Dermis blood vessel endothelial cell (primary cell): ENCODE results near the gene ARHGAP10. TPM values are rescaled to one million over a fixed set of nuclear protein-coding genes. Genes with fewer than 3 reads are reported as not detected.
"Not testable (repeated sequence)": the region's sequence is repeated elsewhere in the genome, so short reads cannot be mapped to it uniquely, and the experiment has no call there.

Source experiments
- DNase-seq: peaks from one replicate; pipeline ENCODE4 v3.0.0; 2010
- total RNA-seq: library from RNA; depleted of rRNA; stranded (reverse); fragments of >200 nt; gene quantifications from 2 replicates; pipeline ENCODE4 v1.2.3, GENCODE V29; 2014

Gene ARHGAP10
- total RNA-seq, 1 donor from 2014 or later: 14.6 TPM

DNA sequence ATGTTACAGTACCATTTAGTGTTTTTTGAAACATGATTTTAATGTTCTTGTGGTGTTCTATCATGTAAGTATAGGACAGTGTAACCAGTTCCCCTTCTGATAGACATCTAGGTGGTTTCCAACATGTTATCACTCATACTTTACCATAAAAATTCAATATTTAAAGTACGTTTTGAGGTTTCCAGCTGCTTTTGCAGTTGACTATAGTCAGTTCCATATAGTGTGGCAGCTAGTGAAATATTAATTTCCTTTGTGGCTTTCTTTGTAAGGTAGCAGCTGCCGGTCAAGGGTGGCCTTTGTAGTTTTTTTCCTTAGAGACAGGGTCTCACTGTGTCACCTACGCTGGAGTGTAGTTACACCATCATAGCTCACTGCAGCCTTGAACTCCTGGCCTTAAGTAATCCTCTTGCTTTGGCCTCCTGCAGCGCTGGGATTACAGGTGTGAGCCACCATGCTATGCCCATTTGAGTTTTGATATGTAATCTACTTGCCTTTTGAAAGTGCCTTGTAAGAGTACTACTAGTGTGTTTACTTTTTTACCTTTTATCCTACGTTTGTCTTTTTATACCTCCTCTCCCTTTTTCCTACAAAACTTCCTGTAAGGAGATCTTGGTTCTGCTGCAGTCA, 63.0 kb downstream of the ARHGAP10 start:
- DNase-seq: no peak

DNA sequence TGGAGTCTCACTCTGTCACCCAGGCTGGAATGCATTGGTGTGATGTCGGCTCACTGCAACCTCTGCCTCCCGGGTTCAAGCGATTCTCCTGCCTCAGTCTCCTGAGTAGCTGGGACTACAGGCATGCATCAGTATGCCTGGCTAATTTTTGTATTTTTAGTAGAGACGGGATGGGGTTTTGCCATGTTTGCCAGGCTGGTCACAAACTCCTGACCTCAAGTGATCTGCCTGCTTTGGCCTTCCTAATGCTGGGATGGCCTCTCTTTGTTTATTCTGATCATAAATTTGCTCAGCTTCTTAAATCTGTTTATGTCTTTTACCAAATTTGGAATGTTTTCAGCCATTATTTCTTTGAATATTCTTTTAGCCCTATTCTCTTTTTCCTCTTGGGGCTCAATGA, 67.2 kb downstream of the ARHGAP10 start:
- DNase-seq: not testable (repeated sequence)

DNA sequence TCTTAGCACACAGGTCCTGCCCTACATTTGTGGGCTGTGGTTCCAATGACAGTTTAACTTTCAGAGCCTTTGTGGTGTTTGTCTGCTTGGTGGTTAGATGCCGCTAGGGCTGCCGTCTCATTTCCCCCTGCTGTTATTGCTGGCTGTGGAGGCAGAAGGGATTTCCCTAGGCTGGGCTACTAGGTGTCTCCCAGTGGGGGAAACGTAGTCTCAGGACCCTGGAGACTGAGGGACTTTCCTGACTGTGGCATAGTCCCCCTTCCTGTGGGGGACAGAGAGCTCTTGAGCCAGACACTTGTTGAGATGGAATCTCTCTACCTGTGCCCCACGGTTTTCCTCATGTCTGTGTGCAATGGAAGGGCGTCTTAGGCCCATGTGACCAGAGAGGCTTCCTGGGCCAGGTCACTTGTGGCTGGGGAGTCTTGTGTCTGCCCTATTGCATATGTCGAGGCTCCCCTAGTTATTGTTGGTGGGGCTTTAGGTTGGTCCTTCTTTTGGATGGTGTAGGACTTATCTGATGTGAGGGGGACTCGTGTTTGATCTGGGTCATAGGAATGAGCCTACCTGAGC, 68.2 kb downstream of the ARHGAP10 start:
- peak; percentile 36 for DNase-seq

DNA sequence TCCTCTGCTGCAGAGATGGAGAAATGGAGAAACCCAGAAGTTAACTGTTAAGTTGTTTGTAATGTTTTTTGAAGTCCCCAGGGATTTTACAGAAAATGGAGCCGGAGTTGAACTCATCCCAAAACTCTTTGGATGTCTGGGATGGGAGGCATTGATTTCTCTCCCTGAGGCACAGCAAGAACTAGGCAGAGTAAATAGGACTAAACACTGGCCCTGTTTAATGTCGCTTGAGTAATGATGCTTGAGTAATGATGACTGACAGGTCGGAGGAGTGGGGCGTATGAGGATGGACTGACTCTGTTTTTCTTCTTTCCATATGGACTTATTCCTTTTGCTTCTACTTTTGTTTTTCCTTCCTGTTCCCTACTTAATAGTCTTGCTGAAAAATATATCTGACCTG, 69.9 kb downstream of the ARHGAP10 start:
- no peak for DNase-seq

DNA sequence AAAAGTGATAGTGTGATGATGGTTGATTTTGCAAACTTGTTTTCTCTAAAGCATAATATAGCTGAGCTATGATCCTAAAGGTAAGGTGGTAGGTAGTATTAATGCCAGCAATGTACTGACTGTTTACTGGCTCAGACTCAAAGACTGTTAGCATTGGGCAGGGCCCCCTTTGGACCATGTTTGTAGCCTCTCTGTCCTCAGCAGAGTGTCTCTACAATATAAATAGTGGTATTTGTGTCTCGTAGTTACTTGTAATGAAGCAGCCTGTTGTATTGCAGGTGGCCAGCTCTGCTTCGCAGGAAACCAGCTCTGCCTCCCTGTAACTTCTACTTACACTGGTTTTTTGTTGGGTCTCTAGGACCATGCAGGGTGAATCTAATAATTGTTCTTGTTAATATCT, 70.5 kb downstream of the ARHGAP10 start:
- DNase-seq: no peak

DNA sequence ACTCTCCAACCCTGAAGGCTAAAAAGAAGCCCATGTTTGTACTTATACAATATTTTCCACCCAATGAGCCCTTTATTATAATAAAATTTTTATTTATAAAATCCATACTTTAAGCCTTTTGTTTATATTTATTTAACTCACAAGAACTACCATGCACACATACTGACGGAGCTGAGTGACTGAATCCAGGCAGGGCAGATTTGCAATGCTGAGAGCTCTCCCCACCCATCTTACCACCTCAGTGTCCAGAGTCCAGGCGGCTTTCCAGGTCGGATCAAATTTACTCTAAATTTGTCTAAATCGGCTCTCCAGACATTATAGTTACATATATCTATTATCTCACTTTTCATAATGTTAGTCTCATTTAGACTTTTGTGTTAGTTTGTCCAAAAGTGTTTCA, 74.1 kb downstream of the ARHGAP10 start:
- DNase-seq: no peak

DNA sequence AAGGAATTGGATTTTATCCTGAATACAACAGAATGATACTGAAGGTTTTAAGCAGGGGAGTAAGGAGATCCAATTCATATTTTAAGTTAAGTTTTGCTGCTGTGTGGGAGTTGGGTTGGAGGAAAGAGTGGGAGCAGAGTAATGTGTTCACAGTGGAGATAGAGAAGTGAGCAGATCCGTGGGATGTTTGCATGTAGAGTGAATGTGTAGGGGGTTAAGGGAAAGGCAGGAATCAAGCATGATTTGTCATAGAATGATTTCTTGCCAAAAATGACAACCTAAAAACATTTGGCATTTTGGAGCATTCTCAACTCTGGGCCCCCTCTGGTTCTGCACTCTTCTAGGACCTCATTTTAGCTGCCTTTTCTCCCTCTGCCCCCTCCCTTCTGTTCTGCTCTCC, 76.6 kb downstream of the ARHGAP10 start:
- no peak for DNase-seq

DNA sequence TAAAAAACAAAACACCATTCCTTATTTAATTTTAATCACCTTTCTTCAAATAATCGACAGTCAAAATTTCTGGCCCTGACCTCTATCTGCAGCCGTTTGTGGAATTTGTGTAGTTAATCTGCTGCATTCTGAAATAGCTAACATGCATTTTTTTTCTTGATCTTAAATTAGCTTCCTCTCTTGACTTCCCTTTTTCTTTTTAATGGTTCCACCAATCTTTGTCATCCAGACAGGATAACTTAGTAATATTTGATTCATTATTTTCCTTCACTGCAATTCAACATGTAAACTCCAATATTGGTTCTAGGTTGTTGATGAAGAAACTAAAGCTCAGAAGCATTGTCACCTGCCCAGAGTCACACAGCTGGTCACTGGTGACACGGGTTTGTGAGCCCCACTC, 77.3 kb downstream of the ARHGAP10 start:
- DNase-seq: no peak

DNA sequence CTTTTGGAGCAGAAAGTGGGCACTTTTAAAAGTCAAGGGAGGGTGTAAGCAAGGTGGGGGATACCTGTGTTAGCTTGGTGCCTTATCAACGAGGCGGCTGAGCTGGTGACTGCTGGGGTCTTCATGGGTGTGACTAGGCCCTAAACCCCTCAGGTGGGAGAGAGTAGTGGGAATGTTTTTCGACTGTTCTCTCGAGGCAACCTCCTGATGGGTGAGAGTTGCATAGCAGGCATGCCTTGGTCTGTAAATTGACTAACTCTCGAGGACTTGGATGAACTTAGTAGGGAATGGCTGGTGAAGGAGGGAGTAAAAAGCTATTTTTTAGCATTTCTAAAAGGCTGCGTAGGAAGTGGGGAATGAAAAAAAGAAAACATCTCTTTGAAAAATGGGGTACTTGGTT, 80.0 kb downstream of the ARHGAP10 start:
- no peak for DNase-seq

DNA sequence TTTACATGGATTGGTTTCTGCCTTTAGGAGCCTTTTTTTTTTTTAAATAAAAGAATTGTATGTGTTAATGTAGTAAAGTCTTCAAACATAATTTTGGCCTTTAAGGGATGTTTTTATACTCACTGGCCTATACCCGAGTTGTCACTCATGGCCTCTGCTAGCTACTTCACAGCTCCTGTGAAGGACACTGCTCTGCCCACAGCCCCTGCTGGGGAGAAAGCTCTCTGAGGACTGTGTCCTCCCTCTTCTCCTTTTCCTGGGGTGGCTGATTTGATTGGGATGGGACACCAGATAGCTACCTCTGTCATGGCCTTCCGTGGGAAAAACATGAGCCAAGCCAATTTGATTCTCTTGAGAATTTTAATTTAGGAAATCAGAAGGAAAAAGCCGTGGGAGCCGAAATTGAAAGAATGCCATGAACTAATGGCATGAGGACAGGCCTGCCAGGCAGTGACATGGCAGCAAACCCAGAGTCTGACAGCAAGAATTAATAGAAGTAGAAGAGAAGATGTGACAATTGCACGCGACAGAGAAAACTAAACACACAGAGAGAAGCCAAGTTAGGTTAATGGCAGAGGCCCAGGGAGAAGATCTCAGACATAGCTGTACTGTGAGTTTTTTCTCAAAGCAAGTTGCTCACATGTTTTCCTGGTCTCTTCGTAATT, 81.4 kb downstream of the ARHGAP10 start:
- DNase-seq: no peak

DNA sequence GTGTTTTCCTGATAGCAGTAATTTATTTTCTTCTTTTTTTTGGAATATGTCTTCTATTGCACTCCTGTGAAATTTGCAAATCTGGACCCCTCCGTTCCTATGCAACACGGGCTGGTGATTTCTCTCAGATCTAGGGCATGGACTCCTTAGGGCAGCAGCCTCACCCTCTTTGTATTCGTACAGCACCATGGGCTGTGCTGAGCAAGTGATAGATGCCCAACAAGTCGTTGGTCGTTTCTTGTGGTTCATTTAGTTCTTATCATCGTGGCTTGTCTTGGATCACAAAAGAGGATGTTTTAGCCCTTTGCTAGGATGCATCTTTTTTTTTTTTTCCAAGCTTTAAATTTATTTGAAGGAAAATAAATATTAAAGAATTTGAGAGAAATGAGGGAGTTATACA, 82.1 kb downstream of the ARHGAP10 start:
- DNase-seq: no peak

DNA sequence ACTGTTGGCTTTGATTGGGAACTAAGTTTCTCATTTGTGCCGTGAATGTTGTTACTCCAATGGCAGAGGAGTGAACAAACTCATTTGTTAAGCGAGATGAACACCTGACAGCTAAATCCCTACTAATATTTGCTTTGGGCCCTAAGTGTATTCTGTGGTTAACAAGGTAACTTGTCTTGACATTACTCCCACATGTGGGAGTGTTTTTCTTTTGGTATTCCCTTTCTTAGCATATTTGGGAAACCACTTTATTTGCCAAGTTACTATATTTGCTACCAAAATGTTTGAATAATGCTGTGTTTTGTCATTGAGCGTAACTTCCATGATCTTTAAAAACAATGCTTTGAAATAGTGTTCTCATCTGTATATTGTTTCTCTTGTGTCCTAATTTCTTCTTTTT, 82.5 kb downstream of the ARHGAP10 start:
- no peak for DNase-seq

DNA sequence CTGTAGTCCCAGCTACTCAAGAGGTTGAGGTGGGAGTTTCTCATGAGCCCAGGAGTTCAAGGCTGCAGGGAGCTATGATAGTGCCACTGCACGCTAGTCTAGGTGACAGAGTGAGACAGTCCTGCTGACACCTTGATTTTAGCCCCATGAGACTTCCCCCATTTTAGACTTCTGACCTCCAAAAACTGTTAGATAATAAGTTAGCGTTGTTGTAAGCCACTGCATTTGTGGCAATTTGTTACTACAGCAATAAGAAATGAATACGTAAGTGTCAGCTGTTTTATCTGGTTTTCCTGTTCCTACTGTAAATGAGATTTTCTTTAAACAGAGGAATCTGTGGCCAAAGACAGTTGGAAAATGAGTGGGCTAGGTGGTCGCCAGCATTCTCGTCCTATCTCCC, 83.9 kb downstream of the ARHGAP10 start:
- no peak for DNase-seq

DNA sequence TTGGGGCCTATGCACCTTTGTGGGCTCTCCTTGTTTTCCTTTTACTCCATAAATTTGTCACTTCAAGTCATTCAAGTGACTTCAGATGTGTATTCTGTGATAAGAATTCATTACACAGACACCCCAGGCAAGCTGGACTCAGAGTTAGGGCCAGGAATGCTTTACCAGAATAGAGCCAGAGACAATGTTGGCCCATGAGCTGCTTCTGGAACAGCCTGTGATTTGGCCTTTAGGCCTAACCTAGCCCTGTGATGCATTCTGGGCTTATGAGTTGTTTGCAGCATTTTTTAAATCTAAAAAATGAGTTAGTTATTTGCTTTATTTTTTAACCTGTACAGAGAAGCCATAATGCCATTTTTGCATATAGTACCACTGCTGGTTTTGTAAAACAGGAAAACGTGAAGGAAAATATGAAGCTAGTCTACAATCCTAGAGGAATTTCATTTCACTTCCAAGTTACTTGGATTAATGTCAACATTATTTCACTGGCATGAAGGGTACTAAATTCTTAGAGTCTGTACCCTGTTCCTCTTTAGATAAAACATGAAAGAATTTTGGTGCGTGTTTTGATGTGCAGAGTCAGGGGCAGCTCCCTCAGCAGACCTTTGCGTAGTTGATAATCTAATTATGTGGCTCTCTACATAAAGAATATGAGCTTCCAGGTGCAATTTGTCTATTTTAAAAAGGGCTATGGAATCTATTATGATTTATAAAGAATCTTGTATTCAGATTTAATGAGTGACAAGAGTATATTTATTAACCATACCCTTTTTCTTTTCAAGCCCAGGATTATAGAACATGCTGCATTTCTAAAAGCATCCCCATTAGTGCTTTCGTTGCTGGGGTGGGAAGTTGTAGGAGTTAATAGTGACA, 84.7 kb downstream of the ARHGAP10 start:
- no peak for DNase-seq

DNA sequence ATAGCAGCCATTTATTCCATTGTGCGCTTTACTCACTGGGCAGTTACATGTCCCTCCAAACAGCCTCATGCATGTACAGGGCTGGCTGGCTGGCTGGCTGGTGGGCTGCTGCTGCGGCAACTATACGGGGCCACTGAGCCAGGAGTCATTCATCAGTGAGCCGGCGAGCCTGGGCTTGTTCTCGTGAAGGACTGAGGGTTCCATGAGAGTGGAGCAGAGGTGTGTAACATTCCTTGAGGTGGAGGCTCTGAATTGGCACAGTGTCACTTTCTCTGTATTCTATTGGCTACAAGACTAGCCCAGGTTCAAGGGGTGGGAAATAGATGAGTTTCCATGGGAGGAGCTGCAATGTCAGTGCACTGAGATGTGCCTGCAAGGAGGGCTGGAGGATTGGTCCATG, 89.1 kb downstream of the ARHGAP10 start:
- DNase-seq: no peak

DNA sequence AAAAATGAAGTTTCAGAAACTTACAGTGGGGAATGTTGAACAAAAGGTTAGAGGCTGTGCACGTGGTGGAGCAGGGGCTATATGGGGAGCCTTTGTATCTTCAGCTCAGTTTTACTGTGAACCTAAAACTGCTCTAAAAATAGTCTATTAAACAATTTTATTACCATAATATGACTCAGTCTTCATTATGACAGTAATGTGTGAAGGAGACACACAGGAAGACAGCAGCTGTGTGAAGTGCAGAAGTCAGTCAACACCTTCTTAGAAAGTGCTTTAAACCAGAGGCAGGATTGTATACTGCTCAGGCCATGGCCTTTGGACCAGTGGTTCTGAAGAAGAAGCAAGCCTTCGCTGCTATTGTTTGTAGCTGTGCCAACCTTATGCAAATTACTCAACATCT, 89.7 kb downstream of the ARHGAP10 start:
- DNase-seq: peak; percentile 32

DNA sequence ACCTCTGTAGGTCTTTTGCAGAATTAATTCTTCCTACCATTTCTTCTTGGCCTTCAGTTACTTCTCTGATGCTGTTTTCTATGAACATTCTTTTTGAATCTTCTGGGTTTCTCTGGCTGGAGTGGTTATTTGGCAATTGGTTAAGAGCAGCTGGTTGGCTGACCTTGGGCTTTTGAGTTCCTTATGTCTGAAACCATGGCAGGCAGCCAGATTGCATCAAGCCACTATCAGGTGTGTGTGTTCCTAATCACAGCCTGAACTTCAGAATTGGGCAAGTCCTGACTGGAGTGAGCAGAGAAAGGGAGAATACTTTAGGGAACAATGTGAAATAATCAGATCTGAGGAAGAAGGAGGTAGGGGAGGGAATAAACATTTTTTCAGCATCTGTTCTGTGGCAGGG, 90.2 kb downstream of the ARHGAP10 start:
- peak; percentile 69 for DNase-seq

DNA sequence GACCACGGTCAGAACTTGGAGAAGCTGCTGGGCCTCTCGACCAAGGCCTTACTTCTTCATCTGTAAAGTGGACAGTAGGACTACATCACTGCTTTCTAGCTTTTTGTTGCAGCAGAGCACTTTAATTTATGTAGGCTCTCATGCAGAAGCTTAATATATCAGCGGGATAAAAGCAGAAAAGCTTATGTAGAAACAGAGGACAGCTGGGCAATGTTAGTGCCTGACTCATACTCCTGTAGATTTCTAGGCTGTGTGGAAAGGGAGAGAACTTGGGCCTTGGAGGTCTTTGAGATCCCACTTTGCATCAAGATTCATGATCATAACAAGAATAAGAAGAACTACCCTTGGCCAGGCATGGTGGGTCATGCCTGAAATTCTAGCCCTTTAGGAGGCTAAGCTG, 91.2 kb downstream of the ARHGAP10 start:
- no peak for DNase-seq

DNA sequence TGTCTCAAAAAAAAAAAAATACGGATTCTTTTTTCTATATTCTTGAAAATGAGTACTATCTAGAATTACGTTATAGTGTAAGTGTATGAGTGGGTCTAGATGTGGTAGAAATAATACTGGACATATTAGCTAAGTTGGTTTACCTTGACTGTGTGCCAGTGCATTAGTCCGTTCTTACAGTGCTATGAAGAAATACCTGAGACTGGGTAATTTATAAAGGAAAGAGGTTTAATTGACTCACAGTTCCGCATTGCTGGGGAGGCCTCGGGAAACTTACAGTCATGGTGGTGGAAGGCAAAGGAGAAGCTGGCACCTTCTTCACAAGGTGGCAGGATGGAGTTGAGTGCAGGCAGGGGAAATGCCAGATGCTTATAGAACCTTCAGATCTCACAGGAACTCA, 92.4 kb downstream of the ARHGAP10 start:
- DNase-seq: no peak

DNA sequence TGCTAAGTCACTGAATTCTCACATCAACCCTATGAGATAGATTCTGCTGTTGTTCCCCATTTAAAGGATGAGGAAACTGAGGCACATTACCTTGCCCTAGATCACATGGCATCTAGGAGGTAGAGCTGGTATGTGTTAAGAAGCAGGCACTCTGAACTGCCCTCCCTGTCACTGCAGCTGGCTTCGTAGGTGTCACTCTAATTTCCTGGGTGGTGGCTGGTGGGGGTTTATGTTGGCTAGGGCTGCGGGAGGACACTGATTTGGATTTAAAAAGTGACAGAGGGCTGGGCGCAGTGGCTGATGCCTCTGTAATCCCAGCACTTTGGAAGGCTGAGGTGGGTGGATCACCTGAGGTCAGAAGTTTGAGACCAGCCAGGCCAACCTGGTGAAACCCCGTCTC, 93.0 kb downstream of the ARHGAP10 start:
- DNase-seq: no peak

DNA sequence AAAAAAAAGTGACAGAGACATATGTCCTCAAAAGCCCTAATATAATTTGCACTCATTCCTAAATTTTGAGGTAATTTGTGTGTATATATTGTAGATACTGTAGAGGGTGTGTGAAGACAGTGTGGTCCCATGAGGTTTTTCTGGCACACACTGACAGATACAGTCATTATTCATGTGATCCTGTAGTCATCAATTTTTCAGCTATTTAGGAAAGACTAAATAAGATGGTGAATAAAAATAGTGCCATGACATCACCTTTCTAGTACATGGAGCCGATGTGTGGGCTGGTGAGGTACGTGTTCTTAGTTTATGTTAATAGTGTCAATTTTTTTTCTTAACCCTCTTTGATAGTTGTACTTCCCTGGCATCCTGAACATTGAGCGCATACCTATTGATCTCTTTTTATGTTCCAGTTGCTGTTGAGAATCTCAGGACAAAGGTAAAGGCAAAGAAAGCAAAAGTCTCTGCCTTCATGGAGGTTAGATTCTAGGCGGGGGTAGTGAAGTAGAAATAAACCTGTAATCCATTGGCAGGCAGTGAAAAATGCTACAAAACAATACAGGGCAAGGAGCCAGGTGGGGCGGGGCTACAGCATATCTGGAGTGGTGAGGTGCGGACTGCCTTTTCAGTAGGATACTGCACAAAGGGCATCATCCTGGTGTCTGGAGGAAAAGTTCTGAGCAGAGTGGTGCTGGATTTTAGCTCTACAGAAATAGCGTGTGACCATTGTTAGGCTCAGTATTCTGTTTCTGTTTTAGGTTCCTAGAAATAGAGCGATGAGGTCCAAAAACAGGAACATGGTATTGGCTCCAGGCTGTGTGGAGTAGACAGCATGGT, 93.8 kb downstream of the ARHGAP10 start:
- DNase-seq: peak; percentile 89

DNA sequence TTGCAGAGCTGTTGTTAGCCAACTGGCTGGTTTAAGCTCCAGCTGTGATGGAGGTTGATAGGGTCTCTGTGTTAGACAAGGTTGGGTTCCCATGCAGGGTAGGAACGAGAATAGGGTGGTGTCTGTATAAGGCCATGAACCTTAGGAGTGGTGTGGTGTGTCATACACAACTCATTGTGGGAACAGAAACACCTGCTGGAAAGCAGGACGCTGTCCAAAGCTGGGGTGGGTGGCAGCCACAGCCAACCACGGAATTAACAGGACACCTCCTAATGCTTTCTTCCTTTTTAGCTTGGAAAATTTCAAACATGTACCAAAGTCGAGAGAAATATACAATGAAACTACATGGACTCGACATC, 94.4 kb downstream of the ARHGAP10 start:
- peak; percentile 42 for DNase-seq
